ENCODE measurements around the gene HLA-DQA1.
"Not testable (repeated sequence)": the region's sequence is repeated elsewhere in the genome, so short reads cannot be mapped to it uniquely, and the experiment has no call there.

Gene HLA-DQA1

DNA sequence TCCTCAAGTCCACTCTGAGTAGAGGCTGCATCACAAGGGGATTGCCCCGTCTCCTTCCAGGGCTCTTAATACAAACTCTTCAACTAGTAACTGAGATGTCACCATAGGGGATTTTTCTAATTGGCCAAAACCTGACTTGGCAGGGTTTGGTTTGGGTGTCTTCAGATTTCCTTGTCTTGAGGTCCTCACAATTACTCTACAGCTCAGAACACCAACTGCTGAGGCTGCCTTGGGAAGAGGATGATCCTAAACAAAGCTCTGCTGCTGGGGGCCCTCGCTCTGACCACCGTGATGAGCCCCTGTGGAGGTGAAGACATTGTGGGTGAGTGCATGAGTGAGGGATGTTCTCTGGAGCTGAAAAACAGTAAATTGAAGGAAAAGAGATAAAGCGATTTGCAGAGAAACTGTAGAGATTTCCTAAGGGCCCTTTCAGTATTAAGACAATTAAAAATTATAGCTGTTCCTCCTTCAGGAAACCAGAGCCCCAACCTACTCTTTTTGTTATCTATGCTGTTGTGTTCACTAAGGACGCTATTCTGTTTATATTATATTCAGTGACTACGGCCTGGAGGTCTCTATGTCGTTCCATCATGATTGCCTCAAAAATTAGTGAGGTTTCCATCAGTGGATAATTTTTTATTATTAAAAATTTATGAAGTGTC, at the start of gene HLA-DQA1:
Gene HLA-DQA1 (plus strand): TSS at position 188 of the 662 bp plus-strand sequence. CDS start 53 bp downstream, at position 241.
- Histone ChIP-seq H3K4me3 (ENCODE audit: low read depth, low read length) (no peak within 1 kb of the TSS), H3K27ac (no peak within 1 kb of the TSS), H3K4me1 (no peaks in the 10 kb centered on the region)

DNA sequence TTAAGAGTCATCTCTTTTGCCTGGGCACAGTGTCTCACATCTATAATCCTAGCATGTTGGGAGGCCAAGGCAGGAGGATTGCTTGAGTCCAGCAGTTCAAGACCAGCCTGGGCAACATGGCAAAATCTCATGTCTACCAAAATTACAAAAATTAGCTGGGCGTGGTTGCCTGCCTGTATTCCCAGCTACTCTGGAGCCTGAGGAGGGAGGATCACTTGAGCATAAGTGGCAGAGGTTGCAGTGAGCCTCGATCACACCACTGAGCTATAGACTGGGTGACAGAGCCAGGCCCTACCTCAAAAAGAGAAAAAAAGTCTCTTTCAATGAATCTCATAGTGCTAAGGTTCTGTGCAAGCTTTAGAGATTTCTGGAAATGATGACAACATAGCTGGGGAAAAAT, 49.0 kb upstream of the HLA-DQA1 start:
- Histone ChIP-seq H3K4me1 (no peaks in the 10 kb centered on the region), H3K27ac (no peak overlapping the region), H3K4me3 (ENCODE audit: low read depth, low read length) (no peak overlapping the region), H3K4me2 (ENCODE audit: low read length) (no peak overlapping the region), H3K36me3 (ENCODE audit: control insufficient read depth, insufficient read depth, low read length) (no peaks in the 10 kb centered on the region), H3K79me2 (no peaks in the 10 kb centered on the region), H2AFZ (no peak overlapping the region), H3K9ac (no peak overlapping the region), H3K9me3 (ENCODE audit: control insufficient read depth, low read length) (no peaks in the 10 kb centered on the region), H3K27me3 (ENCODE audit: control insufficient read depth, insufficient read depth, low read length) (no peaks in the 10 kb centered on the region)
- TF ChIP-seq, protein P1, sequence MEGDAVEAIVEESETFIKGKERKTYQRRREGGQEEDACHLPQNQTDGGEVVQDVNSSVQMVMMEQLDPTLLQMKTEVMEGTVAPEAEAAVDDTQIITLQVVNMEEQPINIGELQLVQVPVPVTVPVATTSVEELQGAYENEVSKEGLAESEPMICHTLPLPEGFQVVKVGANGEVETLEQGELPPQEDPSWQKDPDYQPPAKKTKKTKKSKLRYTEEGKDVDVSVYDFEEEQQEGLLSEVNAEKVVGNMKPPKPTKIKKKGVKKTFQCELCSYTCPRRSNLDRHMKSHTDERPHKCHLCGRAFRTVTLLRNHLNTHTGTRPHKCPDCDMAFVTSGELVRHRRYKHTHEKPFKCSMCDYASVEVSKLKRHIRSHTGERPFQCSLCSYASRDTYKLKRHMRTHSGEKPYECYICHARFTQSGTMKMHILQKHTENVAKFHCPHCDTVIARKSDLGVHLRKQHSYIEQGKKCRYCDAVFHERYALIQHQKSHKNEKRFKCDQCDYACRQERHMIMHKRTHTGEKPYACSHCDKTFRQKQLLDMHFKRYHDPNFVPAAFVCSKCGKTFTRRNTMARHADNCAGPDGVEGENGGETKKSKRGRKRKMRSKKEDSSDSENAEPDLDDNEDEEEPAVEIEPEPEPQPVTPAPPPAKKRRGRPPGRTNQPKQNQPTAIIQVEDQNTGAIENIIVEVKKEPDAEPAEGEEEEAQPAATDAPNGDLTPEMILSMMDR (IDR thresholded peaks at IDR 0.05), result no peak

More for the DNA sequence above, at the start of gene HLA-DQA1:
- TF ChIP-seq, protein P1 (IDR thresholded peaks at IDR 0.05), result no peak
- Histone ChIP-seq H3K79me2 (no peaks in the 10 kb centered on the region), H3K36me3 (ENCODE audit: control insufficient read depth, insufficient read depth, low read length) (no peaks in the 10 kb centered on the region), H3K9me3 (ENCODE audit: control insufficient read depth, low read length) (no peaks in the 10 kb centered on the region), H3K27me3 (ENCODE audit: control insufficient read depth, insufficient read depth, low read length) (no peaks in the 10 kb centered on the region), H3K9ac (no peak within 1 kb of the TSS), H3K4me2 (ENCODE audit: low read length) (no peak within 1 kb of the TSS), H2AFZ (no peak within 1 kb of the TSS)

DNA sequence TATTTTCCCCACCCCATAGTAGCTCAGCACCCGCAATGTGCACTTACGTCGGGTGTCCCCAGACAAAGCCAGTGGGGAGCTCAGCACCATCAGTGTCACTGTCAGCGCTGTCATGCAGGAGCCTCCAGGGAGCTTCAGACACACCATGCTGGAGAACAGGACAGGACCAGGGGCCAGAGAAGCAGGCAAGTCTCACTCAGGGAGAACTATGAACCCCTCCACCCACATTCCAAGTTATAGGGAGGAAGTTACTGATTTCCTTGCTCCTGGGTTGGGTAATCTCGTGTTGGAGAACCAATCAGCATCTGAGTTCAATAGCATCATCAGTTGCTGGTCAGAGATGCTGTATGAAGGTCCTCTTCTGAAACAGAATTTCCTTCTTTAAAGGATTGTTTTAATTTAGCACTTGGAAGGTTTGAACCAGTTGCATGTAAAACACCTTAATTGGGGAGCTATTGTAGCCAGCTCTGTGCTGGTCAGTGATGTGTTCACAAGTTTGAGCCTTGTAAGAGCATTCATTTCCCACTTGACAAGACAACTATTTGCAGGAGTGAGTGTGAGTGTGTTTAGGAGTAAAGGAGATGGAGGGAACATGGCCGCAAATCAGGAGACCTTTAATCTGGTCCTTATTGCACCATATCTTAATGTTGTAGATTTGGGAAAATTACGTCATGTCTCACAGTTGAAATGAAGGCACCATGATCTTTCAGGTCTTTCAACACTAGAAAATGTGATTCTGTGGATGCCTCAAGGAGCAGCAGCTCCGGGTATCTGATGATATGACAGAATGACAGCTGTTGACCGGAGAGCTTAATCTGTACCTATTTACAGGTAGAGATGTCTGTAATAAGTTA, 47.4 kb upstream of the HLA-DQA1 start, which contains the start of gene HLA-DRB1:
Gene HLA-DRB1 (minus strand): TSS at position 253 of the 854 bp plus-strand sequence. CDS start 106 bp downstream, at position 147.
- peak within 1 kb of the TSS; percentile 53 for H3K27ac ChIP-seq
- H3K27me3 ChIP-seq (ENCODE audit: control insufficient read depth, insufficient read depth, low read length), result no peaks in the 10 kb centered on the region
- no peaks in the 10 kb centered on the region for H3K9me3 ChIP-seq (ENCODE audit: control insufficient read depth, low read length)
- H3K36me3 ChIP-seq (ENCODE audit: control insufficient read depth, insufficient read depth, low read length), result no peaks in the 10 kb centered on the region
- no peak within 1 kb of the TSS for H3K4me3 ChIP-seq (ENCODE audit: low read depth, low read length)
- no peak within 1 kb of the TSS for H2AFZ ChIP-seq
- H3K79me2 ChIP-seq, result no peaks in the 10 kb centered on the region
- H3K9ac ChIP-seq, result no peak within 1 kb of the TSS
- TF ChIP-seq, protein P1 (IDR thresholded peaks at IDR 0.05), result no peak
- no peaks in the 10 kb centered on the region for H3K4me1 ChIP-seq
- H3K4me2 ChIP-seq (ENCODE audit: low read length), result no peak within 1 kb of the TSS

DNA sequence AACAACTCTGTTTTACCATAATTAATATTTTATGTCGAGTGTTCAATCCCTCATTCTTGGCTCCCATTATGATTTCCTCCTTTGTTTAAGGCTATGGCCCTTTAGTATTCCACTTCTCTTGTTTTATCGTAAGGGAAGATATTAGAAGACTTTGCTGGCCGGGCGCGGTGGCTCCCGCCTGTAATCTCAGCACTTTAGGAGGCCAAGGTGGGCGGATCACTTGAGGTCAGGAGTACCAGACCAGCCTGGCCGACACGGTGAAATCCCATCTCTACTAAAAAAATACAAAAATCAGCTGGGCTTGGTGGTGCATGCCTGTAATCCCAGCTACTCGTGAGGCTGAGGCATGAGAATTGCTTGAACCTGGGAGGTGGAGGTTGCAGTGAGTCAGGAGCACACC, 46.5 kb upstream of the HLA-DQA1 start:
- H3K27me3 ChIP-seq (ENCODE audit: control insufficient read depth, insufficient read depth, low read length); H3K4me2 ChIP-seq (ENCODE audit: low read length); H2AFZ ChIP-seq; H3K27ac ChIP-seq; H3K4me1 ChIP-seq; H3K9ac ChIP-seq; H3K4me3 ChIP-seq (ENCODE audit: low read depth, low read length); H3K79me2 ChIP-seq; H3K36me3 ChIP-seq (ENCODE audit: control insufficient read depth, insufficient read depth, low read length); H3K9me3 ChIP-seq (ENCODE audit: control insufficient read depth, low read length): not testable (repeated sequence)

- Histone ChIP-seq H3K27ac (no peak overlapping the region), H2AFZ (no peak overlapping the region)
- TF ChIP-seq, protein P1 (IDR thresholded peaks at IDR 0.05), result no peak
Observed at GRCh38 chr6:32597024-32597423, 40.2 kb upstream of the HLA-DQA1 start.

More at GRCh38 chr6:32597024-32597423, 40.2 kb upstream of the HLA-DQA1 start:
- no peak overlapping the region for H3K9ac ChIP-seq
- H3K27me3 ChIP-seq (ENCODE audit: control insufficient read depth, insufficient read depth, low read length), result no peaks in the 10 kb centered on the region
- H3K4me2 ChIP-seq (ENCODE audit: low read length), result no peak overlapping the region
- H3K9me3 ChIP-seq (ENCODE audit: control insufficient read depth, low read length), result no peaks in the 10 kb centered on the region
- H3K4me3 ChIP-seq (ENCODE audit: low read depth, low read length), result no peak overlapping the region
- no peaks in the 10 kb centered on the region for H3K4me1 ChIP-seq
- H3K79me2 ChIP-seq, result no peaks in the 10 kb centered on the region
- H3K36me3 ChIP-seq (ENCODE audit: control insufficient read depth, insufficient read depth, low read length), result no peaks in the 10 kb centered on the region
